NCI-H460 (cell line): ENCODE data around the gene SSPN. TPM values are rescaled to one million over a fixed set of nuclear protein-coding genes. Genes with fewer than 3 reads are reported as not detected.

Experiments
- DNase-seq: peaks from one replicate; pipeline ENCODE4 v3.0.0-alpha.2; 2016; ENCODE audit warnings: low read depth; ENCODE audit errors: extremely low read depth
- total RNA-seq: library from RNA; depleted of rRNA; stranded (reverse); fragments of >200 nt; shearing (Covaris generic); gene quantifications from 2 replicates; pipeline ENCODE4 v1.2.3, GENCODE V29; 2014

The SSPN gene
- total RNA-seq, 1 experiment from 2014 or later = 0.62 TPM

GRCh38 chr12:26185532-26186320 lies 9.6 kb upstream of the SSPN start:
- DNase-seq = no peak

- no peak for DNase-seq
Observed at GRCh38 chr12:26187014-26187798, 8.2 kb upstream of the SSPN start.

- DNase-seq = no peak
Observed at GRCh38 chr12:26188127-26188526, 7.2 kb upstream of the SSPN start.

GRCh38 chr12:26188641-26189040 lies 6.7 kb upstream of the SSPN start:
- DNase-seq = no peak

GRCh38 chr12:26192142-26192541 lies 3.2 kb upstream of the SSPN start:
- DNase-seq = no peak

GRCh38 chr12:26193539-26193938 lies 1.8 kb upstream of the SSPN start:
- no peak for DNase-seq

- peak; percentile 11 for DNase-seq
Observed at GRCh38 chr12:26195641-26196420, 458 bp downstream of the SSPN start.

- no peak for DNase-seq
Observed at GRCh38 chr12:26196421-26196716, 996 bp downstream of the SSPN start.

GRCh38 chr12:26197832-26198231 lies 2.5 kb downstream of the SSPN start:
- no peak for DNase-seq

GRCh38 chr12:26198742-26199141 lies 3.4 kb downstream of the SSPN start:
- DNase-seq = no peak

GRCh38 chr12:26203167-26203780 lies 7.9 kb downstream of the SSPN start:
- no peak for DNase-seq

- DNase-seq = no peak
Observed at GRCh38 chr12:26204612-26205289, 9.4 kb downstream of the SSPN start.

GRCh38 chr12:26205298-26205697 lies 9.9 kb downstream of the SSPN start:
- no peak for DNase-seq

GRCh38 chr12:26205941-26206340 lies 10.6 kb downstream of the SSPN start:
- DNase-seq = no peak

- no peak for DNase-seq
Observed at GRCh38 chr12:26211331-26211730, 16.0 kb downstream of the SSPN start.

GRCh38 chr12:26212396-26212795 lies 17.0 kb downstream of the SSPN start:
- no peak for DNase-seq

- DNase-seq = no peak
Observed at GRCh38 chr12:26212988-26213387, 17.6 kb downstream of the SSPN start.

GRCh38 chr12:26214121-26214520 lies 18.7 kb downstream of the SSPN start:
- no peak for DNase-seq

GRCh38 chr12:26219736-26220135 lies 24.4 kb downstream of the SSPN start:
- DNase-seq = no peak

- DNase-seq = no peak
Observed at GRCh38 chr12:26224657-26225056, 29.3 kb downstream of the SSPN start.
